SK-N-SH (cell line): ENCODE measurements around the gene PTGIR. TPM values are rescaled to one million over a fixed set of nuclear protein-coding genes. Genes with fewer than 3 reads are reported as not detected.
A peak's percentile ranks its signal among the peaks of the same experiment; 100 is the strongest.
"Not testable (repeated sequence)": the region's sequence is repeated elsewhere in the genome, so short reads cannot be mapped to it uniquely, and the experiment has no call there.

Experiments used
- CTCF ChIA-PET: fragments of 300-600, 350-600 bp; formaldehyde crosslinking; extraction: SDS; loops from one replicate; lab custom pipeline; 2021; lab: Yijun Ruan, JAX
- POLR2A ChIA-PET: fragments of 350-600 bp; sonication (Branson Sonifier 250); formaldehyde crosslinking; extraction: SDS; loops from one replicate; lab custom pipeline; 2020; ENCODE audit warnings: antibody characterized with exemption, inconsistent platforms; lab: Yijun Ruan, JAX
- DNase-seq: peaks from one replicate; pipeline ENCODE4 v3.0.0; 2012
- H2AFZ ChIP-seq: fragments of 200-600 bp; sonication (generic); 2 replicates; pipeline ENCODE4 v1.8.1; 2016; ENCODE audit warnings: antibody characterized with exemption, mild to moderate bottlenecking, low read depth
- H3F3A ChIP-seq: fragments of 200-600 bp; sonication (generic); replicated peaks from 2 replicates; pipeline ENCODE3; 2016; ENCODE audit warnings: antibody characterized with exemption, mild to moderate bottlenecking; ENCODE audit not compliant: insufficient read depth
- H3K27ac ChIP-seq, 2 experiments: fragments of 200-500 bp in 1 of 2; fragments of 200-600 bp in 1 of 2; sonication (Bioruptor generic) in 1 of 2; sonication (generic), shearing (Covaris generic) in 1 of 2; 2 replicates each; pipeline versions ENCODE4 v1.5.1 to v1.6.1; 2014 to 2016; ENCODE audit warnings: low read depth in 2 of 2, inconsistent platforms in 1 of 2, low read length in 1 of 2, mild to moderate bottlenecking in 1 of 2, mixed read lengths in 1 of 2
- H3K27me3 ChIP-seq: fragments of 200-600 bp; sonication (generic), shearing (Covaris generic); 2 replicates; pipeline ENCODE4 v1.6.1; 2016; ENCODE audit warnings: mixed run types; ENCODE audit not compliant: insufficient read depth
- H3K36me3 ChIP-seq, 2 experiments: fragments of 200-500 bp in 1 of 2; fragments of 200-600 bp in 1 of 2; sonication (Bioruptor generic) in 1 of 2; sonication (generic) in 1 of 2; replicated peaks in 1 of 2; 2 replicates each; pipeline versions ENCODE3 to v1.5.1; 2014 to 2016; ENCODE audit warnings: low read length in 1 of 2, mild to moderate bottlenecking in 1 of 2; ENCODE audit not compliant: insufficient read depth in 2 of 2, control insufficient read depth in 1 of 2
- H3K4me1 ChIP-seq, 2 experiments: fragments of 200-500 bp in 1 of 2; fragments of 200-600 bp in 1 of 2; sonication (Bioruptor generic) in 1 of 2; sonication (generic), shearing (Covaris generic) in 1 of 2; 2 replicates each; pipeline versions ENCODE4 v1.5.1 to v1.6.1; 2014 to 2016; ENCODE audit warnings: low read depth in 1 of 2, low read length in 1 of 2, mixed run types in 1 of 2; ENCODE audit not compliant: insufficient read depth in 2 of 2, control insufficient read depth in 1 of 2
- H3K4me2 ChIP-seq: fragments of 200-600 bp; sonication (generic), shearing (Covaris generic); 2 replicates; pipeline ENCODE4 v1.6.1; 2017; ENCODE audit warnings: mixed run types
- H3K4me3 ChIP-seq, 2 experiments: fragments of 200-500 bp in 1 of 2; fragments of 200-600 bp in 1 of 2; sonication (Bioruptor generic) in 1 of 2; sonication (generic), shearing (Covaris generic) in 1 of 2; 2 replicates each; pipeline versions ENCODE4 v1.5.1 to v1.8.1; 2014 to 2016; ENCODE audit warnings: low read depth in 2 of 2, inconsistent platforms in 1 of 2, low read length in 1 of 2, mild to moderate bottlenecking in 1 of 2, mixed read lengths in 1 of 2, moderate library complexity in 1 of 2
- H3K79me2 ChIP-seq: fragments of 200-600 bp; sonication (generic); 2 replicates; pipeline ENCODE4 v1.8.1; 2017; ENCODE audit warnings: mild to moderate bottlenecking; ENCODE audit not compliant: insufficient read depth
- H3K9ac ChIP-seq: fragments of 200-600 bp; sonication (generic); 2 replicates; pipeline ENCODE4 v1.6.1; 2017; ENCODE audit warnings: mixed run types
- H3K9me2 ChIP-seq: fragments of 200-600 bp; sonication (generic); 2 replicates; pipeline ENCODE4 v1.6.1; 2017; ENCODE audit warnings: mixed run types
- H3K9me3 ChIP-seq: fragments of 200-600 bp; sonication (generic); 2 replicates; pipeline ENCODE4 v1.6.1; 2017; ENCODE audit warnings: mixed run types, mild to moderate bottlenecking, moderate library complexity
- H4K20me1 ChIP-seq: fragments of 200-600 bp; sonication (generic); 2 replicates; pipeline ENCODE4 v1.6.1; 2017; ENCODE audit warnings: mild to moderate bottlenecking, mixed run types; ENCODE audit not compliant: insufficient read depth
- CHD2 ChIP-seq: fragments of 150-350 bp; IDR thresholded peaks from 2 replicates; pipeline ENCODE4 v1.6.1; 2018; ENCODE audit warnings: low read length; ENCODE audit not compliant: partially characterized antibody
- EP300 ChIP-seq, 2 experiments: IDR thresholded peaks; 2 replicates each; pipeline versions ENCODE4 v1.4.0 to v1.6.1; 2012; ENCODE audit warnings: borderline replicate concordance in 1 of 2, low read depth in 1 of 2, low read length in 1 of 2
- FOXJ3 ChIP-seq: sonication (generic); formaldehyde crosslinking; IDR thresholded peaks from 2 replicates; pipeline ENCODE4 v1.5.1; 2020; ENCODE audit warnings: mild to moderate bottlenecking, missing genetic modification reagents
- GATA2 ChIP-seq: sonication (generic); formaldehyde crosslinking; IDR thresholded peaks from 2 replicates; pipeline ENCODE4 v1.5.0; 2020; ENCODE audit warnings: mild to moderate bottlenecking, missing genetic modification reagents
- MEF2A ChIP-seq: IDR thresholded peaks from 2 replicates; pipeline ENCODE4 v1.4.0; 2012; ENCODE audit warnings: low read depth, borderline replicate concordance
- MXI1 ChIP-seq: IDR thresholded peaks from 2 replicates; pipeline ENCODE4 v1.6.1; 2012; ENCODE audit warnings: mild to moderate bottlenecking, low read depth, low read length, improper control_type of control experiment
- NRF1 ChIP-seq: IDR thresholded peaks from 2 replicates; pipeline ENCODE4 v1.6.1; 2012; ENCODE audit warnings: low read depth, mild to moderate bottlenecking, low read length
- RAD21 ChIP-seq: IDR thresholded peaks from 2 replicates; pipeline ENCODE4 v1.6.1; 2012; ENCODE audit warnings: mild to moderate bottlenecking, low read length
- RCOR1 ChIP-seq: fragments of 150-350 bp; IDR thresholded peaks from 2 replicates; pipeline ENCODE4 v1.6.1; 2017; ENCODE audit warnings: antibody characterized with exemption, low read length
- TCF12 ChIP-seq: IDR thresholded peaks from 2 replicates; pipeline ENCODE4 v1.4.0; 2012
- ZBTB33 ChIP-seq: IDR thresholded peaks from 2 replicates; pipeline ENCODE4 v1.4.0; 2012; ENCODE audit warnings: low read depth, borderline replicate concordance
- WGBS: methylation state at CpG from one replicate; pipeline ENCODE4 v1.1.6; 2017; ENCODE audit warnings: low lambda C conversion rate; 5-methylcytosine and 5-hydroxymethylcytosine counted together
- polyA plus RNA-seq, 3 experiments: library from polyadenylated mRNA; depleted of rRNA; stranded (reverse); fragments of >200 nt; gene quantifications; 2 replicates each; pipeline ENCODE4 v1.2.3, GENCODE V29; 2012

PTGIR gene
- polyA plus RNA-seq, 1 of the 3 experiments (the other 2 are of a cell fraction), result 2.5 TPM

DNA sequence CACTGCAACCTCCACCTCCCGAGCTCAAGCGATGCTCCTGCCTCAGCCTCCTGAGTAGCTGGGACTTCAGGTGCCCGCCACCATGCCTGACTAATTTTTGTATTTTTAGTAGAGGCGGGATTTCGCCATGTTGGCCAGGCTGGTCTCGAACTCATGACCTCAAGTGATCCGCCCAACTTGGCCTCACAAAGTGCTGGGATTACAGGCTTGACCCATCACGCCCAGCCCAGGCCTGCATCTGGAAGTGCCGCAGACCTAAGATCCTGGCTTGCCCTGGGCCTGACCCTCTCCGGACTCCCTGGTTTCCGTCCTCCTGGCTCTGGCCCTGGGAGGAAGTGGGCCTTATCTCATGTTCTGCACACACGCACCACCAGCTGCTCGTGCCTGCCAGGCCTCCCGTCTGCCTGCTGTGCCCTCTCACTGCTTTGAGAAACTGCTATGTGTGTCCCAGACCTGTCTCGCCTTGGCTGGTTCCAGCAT lies 4.7 kb upstream of the PTGIR start:
- Histone ChIP-seq H3K4me2 (no peak overlapping the region), H3K9me3 (no peaks in the 10 kb centered on the region), H3K9me2 (no peaks in the 10 kb centered on the region), H3F3A (peaks cover 10% of the 10 kb centered on the region), H3K9ac (no peak overlapping the region), H3K36me3 (no peaks in the 10 kb centered on the region), H3K27me3 (no peaks in the 10 kb centered on the region), H3K4me1 (peaks cover 28 to 75% of the 10 kb centered on the region in 2 experiments), H3K79me2 (no peaks in the 10 kb centered on the region), H4K20me1 (no peaks in the 10 kb centered on the region), H3K27ac (peak overlapping the region in 1 of 2 experiments; percentile 96; a peak in 3 of 4 replicates), H2AFZ (no peak overlapping the region), H3K4me3 (no peak overlapping the region)
- peak; percentile 87 for DNase-seq
- TF ChIP-seq EP300 (IDR thresholded peaks at IDR 0.05; ENCODE audit: borderline replicate concordance in 1 of 2, low read depth in 1 of 2, low read length in 1 of 2) (peak in 1 of 2 experiments; percentile 98; a peak in 2 of 4 replicates), GATA2 (CRISPR knock-in tag) (peak; percentile 97), MEF2A (no peak), FOXJ3 (CRISPR knock-in tag) (peak; percentile 82; the same call in 1 of the 2 replicates), RAD21 (peak; percentile 36; the same call in 1 of the 2 replicates), MXI1 (peak; percentile 84), CHD2 (peak; percentile 90), TCF12 (peak; percentile 67), NRF1 (no peak), RCOR1 (peak; percentile 70; the same call in 1 of the 2 replicates)
- ChIA-PET CTCF (interaction anchor here (6.2 to 8.3 kb wide), 2 partner anchors 32 to 33 kb away, joined by 52 to 106 read pairs; partner anchors contain the start of gene DACT3), POLR2A (interaction anchor here (0.7 to 9.6 kb wide), 7 partner anchors 8 to 55 kb away, joined by 3 to 100 read pairs (median 10); partner anchors contain the start of gene DACT3)
- 85% methylated on average over 9 of the region's 15 CpGs for WGBS

GRCh38 chr19:46628970-46629369 lies 4.1 kb upstream of the PTGIR start:
- ChIA-PET POLR2A (interaction anchor here (0.6 to 9.6 kb wide), 4 partner anchors 8 to 227 kb away, joined by 4 to 100 read pairs (median 25); no protein-coding TSS in a partner anchor), CTCF (interaction anchor here (1.0 to 6.2 kb wide), 2 partner anchors 34 to 76 kb away, joined by 3 to 52 read pairs; partner anchors contain the start of gene DACT3)
- H3K4me3 ChIP-seq, H3K4me2 ChIP-seq, DNase-seq, H3K9me2 ChIP-seq, H2AFZ ChIP-seq, H3K9ac ChIP-seq, H3K27me3 ChIP-seq, H4K20me1 ChIP-seq, H3K36me3 ChIP-seq, H3K9me3 ChIP-seq, H3K79me2 ChIP-seq: not testable (repeated sequence)
- Histone ChIP-seq H3F3A (peaks cover 14% of the 10 kb centered on the region), H3K4me1 (peaks cover 28 to 77% of the 10 kb centered on the region in 2 experiments), H3K27ac (peak overlapping the region in 1 of 2 experiments; percentile 96; a peak in 2 of 4 replicates)
- 99% methylated on average over 7 of the region's 7 CpGs for WGBS

DNA sequence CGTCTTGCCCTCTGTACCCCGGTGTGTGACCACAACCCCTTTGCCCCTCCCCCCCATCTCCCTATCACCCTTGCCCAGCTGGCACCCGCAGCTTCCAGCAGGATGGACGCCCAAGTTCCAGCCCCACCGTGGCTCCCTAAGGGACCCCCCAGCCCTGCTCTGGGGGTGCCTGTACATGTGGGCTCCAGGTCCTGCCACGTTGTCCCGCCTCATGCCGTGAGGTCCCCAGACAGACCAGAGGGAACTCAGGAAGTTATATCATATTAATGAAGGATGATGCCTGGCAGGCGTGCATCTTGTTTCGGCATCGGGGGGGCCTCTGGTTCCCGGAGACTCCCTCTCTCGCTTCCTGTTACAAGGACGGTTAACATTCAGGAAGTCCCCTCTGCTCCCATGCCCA lies 1.6 kb upstream of the PTGIR start:
- H3K9me2 ChIP-seq, result no peaks in the 10 kb centered on the region
- H3F3A ChIP-seq, result peaks cover 14% of the 10 kb centered on the region
- H3K9ac ChIP-seq, result no peak overlapping the region
- POLR2A ChIA-PET, result interaction anchor here (1.2 kb wide), 1 partner anchor 35 kb away, joined by 4 read pairs; the partner anchor contains the start of gene DACT3
- H2AFZ ChIP-seq, result no peak overlapping the region
- no peaks in the 10 kb centered on the region for H4K20me1 ChIP-seq
- TF ChIP-seq MXI1 (peak; percentile 54; the same call in 1 of the 2 replicates), ZBTB33 (no peak), EP300 (IDR thresholded peaks at IDR 0.05; ENCODE audit: borderline replicate concordance in 1 of 2, low read depth in 1 of 2, low read length in 1 of 2) (peak in 1 of 2 experiments; percentile 76; a peak in 2 of 4 replicates), CHD2 (peak; percentile 49)
- no peak overlapping the region for H3K4me2 ChIP-seq
- H3K9me3 ChIP-seq, result no peaks in the 10 kb centered on the region
- H3K27me3 ChIP-seq, result no peaks in the 10 kb centered on the region
- DNase-seq, result peak; percentile 76
- H3K4me1 ChIP-seq, result peaks cover 22 to 72% of the 10 kb centered on the region in 2 experiments
- CTCF ChIA-PET, result interaction anchor here (1.4 to 6.2 kb wide), 2 partner anchors 10 to 36 kb away, joined by 3 to 52 read pairs; partner anchors contain the start of gene DACT3
- peak overlapping the region in 1 of 2 experiments; percentile 97; a peak in 2 of 4 replicates for H3K27ac ChIP-seq
- H3K4me3 ChIP-seq, result no peak overlapping the region
- no peaks in the 10 kb centered on the region for H3K79me2 ChIP-seq
- no peaks in the 10 kb centered on the region for H3K36me3 ChIP-seq
- WGBS, result 61% methylated on average over 10 of the region's 14 CpGs
